Vagina (tissue), 2 donors: ENCODE data around the gene ATP6V0E1.

ENCODE experiments used
- POLR2A ChIP-seq, 2 donors: fragments of 450-650 bp; IDR thresholded peaks; one replicate each; pipeline ENCODE4 v1.6.1; 2017; ENCODE audit warnings: antibody characterized with exemption in 2 of 2, mild to moderate bottlenecking in 2 of 2, moderate library complexity in 2 of 2
- TF ChIP-seq, protein P1 (sequence below), 3 experiments: fragments of 450-650 bp in 2 of 3; fragments of 200-600 bp in 1 of 3; sonication (generic) in 1 of 3; IDR thresholded peaks; one replicate each; pipeline ENCODE4 v1.5.1; 2017 to 2019; ENCODE audit warnings: antibody characterized with exemption in 3 of 3, mild to moderate bottlenecking in 2 of 3, moderate library complexity in 2 of 3

DNA sequence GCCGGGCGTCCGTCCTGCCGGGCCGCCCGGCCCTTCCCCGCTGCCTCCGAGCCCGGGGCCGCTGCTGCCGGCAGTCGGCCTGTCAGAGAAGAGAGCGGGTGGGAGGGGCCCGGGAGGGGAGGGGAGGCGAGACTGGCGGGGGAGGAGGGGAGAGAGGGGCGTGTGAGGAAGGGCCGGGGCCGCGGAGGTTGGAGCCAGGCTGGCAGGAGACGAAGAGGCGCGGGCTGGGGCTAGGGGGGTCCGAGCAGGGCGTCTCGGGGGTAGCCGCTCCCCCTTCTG, 73.2 kb downstream of the ATP6V0E1 start:
- TF ChIP-seq, protein P1, sequence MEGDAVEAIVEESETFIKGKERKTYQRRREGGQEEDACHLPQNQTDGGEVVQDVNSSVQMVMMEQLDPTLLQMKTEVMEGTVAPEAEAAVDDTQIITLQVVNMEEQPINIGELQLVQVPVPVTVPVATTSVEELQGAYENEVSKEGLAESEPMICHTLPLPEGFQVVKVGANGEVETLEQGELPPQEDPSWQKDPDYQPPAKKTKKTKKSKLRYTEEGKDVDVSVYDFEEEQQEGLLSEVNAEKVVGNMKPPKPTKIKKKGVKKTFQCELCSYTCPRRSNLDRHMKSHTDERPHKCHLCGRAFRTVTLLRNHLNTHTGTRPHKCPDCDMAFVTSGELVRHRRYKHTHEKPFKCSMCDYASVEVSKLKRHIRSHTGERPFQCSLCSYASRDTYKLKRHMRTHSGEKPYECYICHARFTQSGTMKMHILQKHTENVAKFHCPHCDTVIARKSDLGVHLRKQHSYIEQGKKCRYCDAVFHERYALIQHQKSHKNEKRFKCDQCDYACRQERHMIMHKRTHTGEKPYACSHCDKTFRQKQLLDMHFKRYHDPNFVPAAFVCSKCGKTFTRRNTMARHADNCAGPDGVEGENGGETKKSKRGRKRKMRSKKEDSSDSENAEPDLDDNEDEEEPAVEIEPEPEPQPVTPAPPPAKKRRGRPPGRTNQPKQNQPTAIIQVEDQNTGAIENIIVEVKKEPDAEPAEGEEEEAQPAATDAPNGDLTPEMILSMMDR (IDR thresholded peaks at IDR 0.05), result no peak
- peak in 1 of 2 donors; percentile 27 for TF ChIP-seq POLR2A (IDR thresholded peaks at IDR 0.05)
